ENCODE data around the gene PRAMEF13. TPM values are rescaled to one million over a fixed set of nuclear protein-coding genes. Genes with fewer than 3 reads are reported as not detected.

PRAMEF13 gene
- total RNA-seq, 3 donors from 2014 or later, result not detected

Other genes with a start within 250 kb of the PRAMEF13 start
- not detected for gene PRAMEF27, start 144.8 kb downstream of the PRAMEF13 start, total RNA-seq
- gene HNRNPCL3, start 140.6 kb downstream of the PRAMEF13 start, total RNA-seq, result not detected
- not detected for gene PRAMEF25, start 130.6 kb downstream of the PRAMEF13 start, total RNA-seq
- not detected for gene HNRNPCL2, start 84.6 kb downstream of the PRAMEF13 start, total RNA-seq
- not detected for gene PRAMEF26, start 45.4 kb downstream of the PRAMEF13 start, total RNA-seq
- not detected for gene HNRNPCL4, start 35.8 kb downstream of the PRAMEF13 start, total RNA-seq
- not detected for gene PRAMEF9, start 29.6 kb downstream of the PRAMEF13 start, total RNA-seq
- not detected for gene PRAMEF18, start 24.7 kb upstream of the PRAMEF13 start, total RNA-seq
- gene PRAMEF5, start 52.8 kb upstream of the PRAMEF13 start, total RNA-seq, result not detected
- not detected for gene PRAMEF8, start 83.7 kb upstream of the PRAMEF13 start, total RNA-seq
- gene PRAMEF33, start 102.1 kb upstream of the PRAMEF13 start, total RNA-seq, result not detected
- not detected for gene PRAMEF15, start 114.2 kb upstream of the PRAMEF13 start, total RNA-seq
- not detected for gene PRAMEF14, start 145.7 kb upstream of the PRAMEF13 start, total RNA-seq
- not detected for gene PRAMEF19, start 170.5 kb upstream of the PRAMEF13 start, total RNA-seq
- gene PRAMEF17, start 188.2 kb upstream of the PRAMEF13 start, total RNA-seq, result not detected
- gene PRAMEF20, start 209.0 kb upstream of the PRAMEF13 start, total RNA-seq, result not detected